Measurements from ENCODE around the gene U2AF1.
"Not testable (repeated sequence)": the region's sequence is repeated elsewhere in the genome, so short reads cannot be mapped to it uniquely, and the experiment has no call there.

U2AF1 gene

GRCh38 chr21:43044547-43044946 lies 62.8 kb downstream of the U2AF1 start:
- not testable (repeated sequence) for H3K4me3 ChIP-seq (ENCODE audit: low read length); H3K9me3 ChIP-seq (ENCODE audit: control insufficient read depth, low read length); H3K27me3 ChIP-seq (ENCODE audit: control insufficient read depth, insufficient read depth, low read length); H3K4me1 ChIP-seq (ENCODE audit: control insufficient read depth, insufficient read depth, low read length); H3K9ac ChIP-seq (ENCODE audit: low read length); H3K36me3 ChIP-seq (ENCODE audit: control insufficient read depth, insufficient read depth, low read length)

GRCh38 chr21:43043291-43043690 lies 64.1 kb downstream of the U2AF1 start:
- not testable (repeated sequence) for H3K27me3 ChIP-seq (ENCODE audit: control insufficient read depth, insufficient read depth, low read length); H3K9me3 ChIP-seq (ENCODE audit: control insufficient read depth, low read length); H3K4me1 ChIP-seq (ENCODE audit: control insufficient read depth, insufficient read depth, low read length); H3K9ac ChIP-seq (ENCODE audit: low read length); H3K4me3 ChIP-seq (ENCODE audit: low read length); H3K36me3 ChIP-seq (ENCODE audit: control insufficient read depth, insufficient read depth, low read length)

Measured in mucosa of stomach (tissue), 1 donor.